GM18517 (cell line): ENCODE measurements around the gene FBXL2.

ENCODE experiments used
- ATAC-seq: cut with Tn5 transposase; IDR thresholded peaks from one replicate; pipeline ENCODE4 v1.9.1; 2021; ENCODE audit warnings: mild to moderate bottlenecking, moderate library complexity; ENCODE audit not compliant: unreplicated experiment

FBXL2 gene

GRCh38 chr3:33277193-33277882 lies at the start of gene FBXL2:
Gene FBXL2, plus strand, starts transcription at chr3:33277442. Its CDS starts 71 bp downstream, at chr3:33277513.
- peak; percentile 55 for ATAC-seq

- no peak for ATAC-seq
These were observed 48.2 kb upstream of the FBXL2 start for GRCh38 chr3:33229066-33229465.

- no peak for ATAC-seq
These were observed 47.3 kb upstream of the FBXL2 start for GRCh38 chr3:33229947-33230346.

GRCh38 chr3:33231756-33232465 lies 45.3 kb upstream of the FBXL2 start:
- ATAC-seq, result no peak

GRCh38 chr3:33233884-33234283 lies 43.4 kb upstream of the FBXL2 start:
- no peak for ATAC-seq

GRCh38 chr3:33236005-33236404 lies 41.2 kb upstream of the FBXL2 start:
- no peak for ATAC-seq

GRCh38 chr3:33237439-33237838 lies 39.8 kb upstream of the FBXL2 start:
- ATAC-seq, result no peak

- no peak for ATAC-seq
These were observed 38.3 kb upstream of the FBXL2 start for GRCh38 chr3:33238923-33239322.

GRCh38 chr3:33240261-33240660 lies 37.0 kb upstream of the FBXL2 start:
- ATAC-seq, result no peak

GRCh38 chr3:33246786-33247185 lies 30.5 kb upstream of the FBXL2 start:
- ATAC-seq, result no peak

GRCh38 chr3:33250712-33251111 lies 26.5 kb upstream of the FBXL2 start:
- no peak for ATAC-seq

- ATAC-seq, result no peak
These were observed 21.0 kb upstream of the FBXL2 start for GRCh38 chr3:33256249-33256648.

GRCh38 chr3:33260104-33260503 lies 17.1 kb upstream of the FBXL2 start:
- ATAC-seq, result no peak

GRCh38 chr3:33269385-33269784 lies 7.9 kb upstream of the FBXL2 start:
- ATAC-seq, result no peak

GRCh38 chr3:33271324-33271723 lies 5.9 kb upstream of the FBXL2 start:
- no peak for ATAC-seq

GRCh38 chr3:33273628-33274027 lies 3.6 kb upstream of the FBXL2 start:
- ATAC-seq, result no peak

GRCh38 chr3:33278163-33278562 lies 921 bp downstream of the FBXL2 start:
- ATAC-seq, result no peak

- no peak for ATAC-seq
These were observed 10.5 kb downstream of the FBXL2 start for GRCh38 chr3:33287672-33288282.

- ATAC-seq, result no peak
These were observed 22.3 kb downstream of the FBXL2 start for GRCh38 chr3:33299395-33300081.

- ATAC-seq, result no peak
These were observed 35.1 kb downstream of the FBXL2 start for GRCh38 chr3:33312361-33312760.

GRCh38 chr3:33313331-33313730 lies 36.1 kb downstream of the FBXL2 start:
- no peak for ATAC-seq

GRCh38 chr3:33314993-33315392 lies 37.8 kb downstream of the FBXL2 start:
- ATAC-seq, result no peak
